ENCODE data around the gene ZSCAN26. TPM values are rescaled to one million over a fixed set of nuclear protein-coding genes. Genes with fewer than 3 reads are reported as not detected.
"Not testable (repeated sequence)": the region's sequence is repeated elsewhere in the genome, so short reads cannot be mapped to it uniquely, and the experiment has no call there.

ZSCAN26 gene
- total RNA-seq, 1 donor from 2014 or later = 12.8 TPM

DNA sequence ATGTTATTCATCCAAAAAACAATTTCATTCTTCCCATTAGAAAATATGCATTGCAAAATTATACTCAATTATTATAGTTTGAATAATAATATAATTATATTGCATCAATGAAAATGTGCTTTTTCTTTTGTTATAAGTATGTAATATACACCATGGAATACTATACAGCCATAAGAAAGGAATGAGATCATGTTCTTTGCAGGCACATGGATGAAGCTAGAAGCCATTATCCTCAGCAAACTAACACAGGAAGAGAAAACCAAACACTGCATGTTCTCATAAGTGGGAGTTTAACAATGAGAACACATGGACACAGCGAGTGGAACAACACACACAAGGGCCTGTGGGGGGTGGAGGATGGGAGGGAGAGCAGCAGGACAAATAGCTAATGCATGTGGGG, 9.9 kb upstream of the ZSCAN26 start:
- no peak for DNase-seq

GRCh38 chr6:28258877-28259777, 7.8 kb upstream of the ZSCAN26 start, which contains the start of gene NKAPL:
Gene NKAPL, plus strand, starts transcription at chr6:28259297. Its CDS starts 75 bp downstream, at chr6:28259372.
- DNase-seq = peak; percentile 78

DNA sequence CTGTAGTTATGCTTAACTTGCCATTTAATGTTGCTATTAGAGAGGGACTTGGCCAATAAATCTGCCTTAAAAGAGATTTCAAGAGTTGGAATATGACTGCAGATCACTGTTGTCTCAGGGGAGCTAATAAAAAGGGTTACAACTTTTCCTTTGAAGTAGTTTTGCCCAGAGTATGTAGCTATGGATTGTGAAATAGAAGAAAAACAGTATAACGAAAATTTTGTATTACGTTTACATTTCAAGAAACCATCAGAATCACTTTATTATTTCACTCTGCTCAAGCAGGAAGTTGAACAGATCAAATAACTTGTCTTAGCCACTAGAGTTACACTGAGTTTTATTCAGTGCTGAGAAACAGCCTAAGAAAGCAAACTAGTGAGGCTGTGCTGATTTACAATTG, 3.0 kb upstream of the ZSCAN26 start:
- no peak for DNase-seq

- DNase-seq = no peak
Observed at GRCh38 chr6:28264834-28265401, 2.0 kb upstream of the ZSCAN26 start.

DNA sequence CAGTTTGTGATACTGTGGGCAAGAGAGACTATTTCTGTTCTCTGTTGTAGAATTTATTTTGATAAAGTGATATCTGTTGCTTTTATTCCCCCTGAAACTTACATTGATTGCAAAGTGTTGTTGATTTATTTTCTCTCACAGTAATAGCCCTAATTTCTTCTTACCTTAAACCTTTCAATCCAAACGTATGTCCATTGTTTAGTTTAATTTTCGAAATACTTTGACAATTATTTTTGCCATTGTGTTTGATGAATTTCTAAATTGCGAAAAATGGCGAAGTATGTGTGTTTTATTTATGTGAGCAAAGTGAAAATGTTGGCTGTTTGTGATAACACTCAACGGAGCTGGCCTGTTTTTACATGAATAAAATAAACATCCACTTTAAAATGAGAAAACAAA, 381 bp upstream of the ZSCAN26 start:
- no peak for DNase-seq

- no peak for DNase-seq
Observed at GRCh38 chr6:28267695-28268059, 734 bp downstream of the ZSCAN26 start.

- DNase-seq = peak; percentile 84
Observed at GRCh38 chr6:28269492-28269891, 2.5 kb downstream of the ZSCAN26 start.

DNA sequence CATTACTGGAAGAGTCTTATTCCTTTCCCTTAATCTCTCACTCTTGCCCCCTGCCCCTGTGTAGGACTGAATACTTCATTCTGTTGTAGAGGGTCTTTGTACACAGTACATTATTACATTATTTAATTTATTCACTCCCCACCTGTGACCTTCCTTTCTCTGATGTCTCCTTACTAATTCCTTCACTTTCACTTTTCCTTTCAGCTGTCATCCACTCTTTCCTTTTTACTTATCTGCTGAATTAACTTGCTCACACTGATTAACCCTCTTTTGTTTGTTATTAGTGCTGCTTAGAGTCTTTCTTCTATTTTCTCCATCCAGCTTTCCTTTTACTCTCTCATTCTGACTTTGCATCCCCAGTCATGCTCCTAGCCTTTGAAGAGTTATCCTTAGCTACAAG, 7.9 kb downstream of the ZSCAN26 start:
- DNase-seq = no peak

- DNase-seq = no peak
Observed at GRCh38 chr6:28277746-28278145, 10.8 kb downstream of the ZSCAN26 start.

GRCh38 chr6:28280595-28281287, 13.8 kb downstream of the ZSCAN26 start:
- DNase-seq = peak; percentile 4

DNA sequence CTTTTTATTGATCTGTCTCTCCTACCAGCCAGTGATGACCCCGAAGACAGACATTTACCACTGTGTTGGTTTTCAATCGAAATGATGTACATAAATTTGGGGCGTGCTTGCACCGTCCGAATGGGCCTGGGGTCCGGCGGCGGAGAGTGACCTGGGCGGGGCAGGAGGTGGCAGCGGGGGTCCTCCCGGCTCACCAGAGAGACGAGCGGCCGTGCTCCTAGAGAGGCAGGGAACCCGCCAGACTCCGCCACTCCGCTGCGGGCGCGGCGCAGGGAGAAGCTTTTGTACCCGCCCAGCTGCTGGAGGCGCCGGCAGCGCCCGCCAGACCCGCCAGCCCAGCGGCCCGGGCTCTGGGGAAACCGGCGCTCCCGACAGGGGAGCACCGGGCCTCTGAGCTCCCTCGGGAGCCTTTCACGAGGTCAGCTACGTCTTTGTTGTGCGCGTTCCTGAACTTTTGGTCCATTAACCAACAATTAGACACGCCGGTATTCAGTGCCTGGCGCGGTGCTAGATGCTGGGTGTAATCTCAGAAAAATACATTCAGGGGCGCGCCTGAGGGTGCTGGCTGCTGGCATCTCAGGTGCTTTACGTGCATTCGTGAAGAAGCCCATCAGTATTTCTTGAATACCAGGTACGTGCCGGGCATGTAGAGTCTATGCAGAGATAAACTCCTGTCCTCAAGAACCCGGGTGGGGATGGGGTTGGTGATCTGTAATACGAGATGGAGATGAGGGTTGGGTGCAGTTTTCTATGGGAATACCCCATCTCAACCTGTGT, 14.5 kb downstream of the ZSCAN26 start, which contains the start of gene PGBD1:
Gene PGBD1, plus strand, starts transcription at position 285 of the 777 bp plus-strand sequence. CDS start 2,242 bp downstream, outside the sequence.
- DNase-seq = peak; percentile 86

DNA sequence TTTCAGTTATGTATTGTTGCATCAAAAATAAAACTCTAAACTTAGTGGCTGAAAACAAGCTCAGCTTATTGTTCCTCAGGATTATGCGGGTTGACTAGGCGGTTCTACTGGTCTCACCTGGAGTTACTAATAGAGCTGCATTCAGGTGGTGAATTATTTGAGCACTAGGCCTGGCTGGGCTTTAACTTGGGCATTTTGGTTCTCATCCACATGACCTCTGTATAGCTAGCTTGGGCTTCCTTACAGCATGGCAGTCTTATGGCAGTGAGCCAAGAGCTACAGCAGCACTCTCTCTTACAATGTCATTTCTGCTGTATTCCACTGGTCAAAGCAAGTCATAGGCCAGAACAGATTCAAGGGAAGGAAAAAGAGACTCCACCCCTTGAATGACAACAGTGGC, 16.0 kb downstream of the ZSCAN26 start:
- DNase-seq = peak; percentile 11

GRCh38 chr6:28291573-28291972, 24.6 kb downstream of the ZSCAN26 start:
- no peak for DNase-seq

- no peak for DNase-seq
Observed at GRCh38 chr6:28295326-28295725, 28.4 kb downstream of the ZSCAN26 start.

DNA sequence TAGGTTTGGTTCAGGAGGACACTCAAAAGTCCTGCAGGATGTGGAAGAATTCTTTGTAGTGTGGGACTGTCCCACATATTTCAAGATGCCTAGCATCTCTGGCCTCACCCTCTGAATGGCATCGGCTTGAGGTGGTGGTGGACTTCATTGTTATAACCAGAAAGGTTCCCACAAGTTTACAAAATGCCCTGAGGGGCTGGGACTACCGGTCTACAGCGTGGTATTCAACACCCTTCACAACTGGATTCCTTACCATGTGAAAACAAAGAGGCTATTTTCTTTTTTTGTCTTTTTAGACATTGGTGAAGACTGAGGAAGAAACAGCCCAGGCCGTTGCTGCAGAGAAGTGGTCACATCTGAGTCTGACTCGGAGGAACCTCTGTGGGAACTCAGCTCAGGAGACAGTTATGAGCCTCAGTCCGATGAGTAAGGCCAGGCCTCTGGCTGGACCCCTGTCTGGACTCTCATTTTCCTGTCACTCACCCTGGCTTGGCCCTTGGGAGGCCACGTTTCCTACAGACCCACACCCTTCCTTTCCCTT, 29.6 kb downstream of the ZSCAN26 start:
- DNase-seq = no peak

DNA sequence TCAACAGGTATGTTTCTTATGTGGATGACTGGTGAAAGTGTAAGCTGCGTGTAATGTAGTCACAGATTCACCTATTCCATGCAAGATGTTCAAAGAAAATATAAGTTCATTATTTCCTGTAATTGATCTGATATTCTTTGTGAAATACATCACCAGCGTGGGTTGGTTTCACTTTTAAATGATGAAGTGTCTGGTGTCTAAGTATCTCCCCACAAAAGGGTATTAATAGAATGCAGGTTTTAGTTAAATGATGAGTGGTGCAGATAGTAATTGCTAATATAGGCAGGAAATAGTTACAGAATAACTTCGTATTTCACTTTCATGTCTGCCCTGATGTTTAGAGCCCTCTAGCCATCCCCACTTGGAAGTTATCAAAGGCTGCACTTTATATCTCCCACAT, 36.6 kb downstream of the ZSCAN26 start:
- no peak for DNase-seq

DNA sequence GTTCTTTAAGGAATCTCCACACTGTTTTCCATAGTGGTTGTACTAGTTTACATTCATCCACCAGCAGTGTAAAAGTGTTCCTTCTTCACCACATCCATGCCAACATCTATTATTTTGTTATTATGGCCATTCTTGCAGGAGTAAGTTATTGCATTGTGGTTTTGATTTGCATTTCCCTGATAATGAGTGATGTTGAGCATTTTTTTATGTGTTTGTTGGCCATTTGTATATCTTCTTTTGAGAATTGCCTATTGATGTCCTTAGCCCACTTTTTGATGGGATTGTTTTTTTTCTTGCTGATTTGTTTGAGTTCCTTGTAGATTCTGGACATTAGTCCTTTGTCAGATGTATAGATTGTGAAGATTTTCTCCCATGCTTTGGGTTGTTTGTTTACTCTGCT, 39.4 kb downstream of the ZSCAN26 start:
- DNase-seq = not testable (repeated sequence)

DNA sequence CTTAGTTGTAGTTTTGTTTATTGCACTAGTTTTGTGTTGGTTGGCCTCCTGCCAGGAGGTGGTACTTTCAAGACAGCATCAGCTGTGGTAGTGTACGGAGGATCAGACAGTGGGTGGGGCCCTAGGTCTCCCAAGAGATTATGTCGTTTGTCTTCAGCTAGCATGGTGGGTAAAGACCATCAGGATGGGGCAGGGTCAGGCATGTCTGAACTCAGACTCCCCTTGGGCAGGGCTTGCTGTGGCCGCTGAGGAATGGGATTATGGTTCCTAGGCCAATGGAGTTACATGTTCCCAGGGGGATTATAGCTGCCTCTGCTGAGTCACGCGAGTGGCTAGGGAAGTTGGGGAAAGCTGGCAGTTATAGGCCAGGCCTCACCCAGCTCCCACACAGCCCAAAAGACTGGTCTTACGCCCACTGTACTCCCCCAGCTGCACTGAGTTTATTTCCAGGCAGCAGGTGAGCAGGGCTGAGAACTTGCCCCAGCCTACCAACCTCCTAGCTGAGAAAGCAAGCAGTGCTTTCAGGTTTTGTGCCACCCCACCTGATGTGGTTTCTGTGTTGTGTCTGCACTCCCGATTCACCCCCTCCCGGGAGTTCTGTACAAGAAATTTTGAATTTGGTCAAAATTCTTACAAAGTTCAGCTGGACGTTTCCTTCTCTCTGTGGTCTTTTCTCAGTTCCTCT, 44.3 kb downstream of the ZSCAN26 start:
- no peak for DNase-seq

GRCh38 chr6:28312939-28313338, 46.0 kb downstream of the ZSCAN26 start:
- DNase-seq = no peak

DNA sequence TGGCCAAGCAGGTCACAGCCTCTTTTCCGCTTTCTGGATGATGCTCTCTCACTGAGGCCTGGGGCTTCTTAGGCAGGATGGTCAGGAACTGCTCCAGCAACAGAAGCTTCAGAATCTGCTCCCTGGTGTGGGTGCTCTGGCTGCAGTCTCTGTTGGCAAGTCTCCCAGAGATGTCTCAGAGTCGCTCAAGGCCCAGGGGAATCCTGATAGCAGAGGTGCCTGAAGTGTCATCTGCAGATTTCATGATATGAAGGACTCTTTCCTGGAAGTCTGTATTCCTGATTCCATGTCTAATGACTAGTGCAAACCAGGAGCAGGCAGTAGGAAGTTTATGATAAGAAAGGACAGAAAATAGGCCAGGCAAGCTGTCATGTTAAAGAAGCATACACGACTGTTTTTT, 48.7 kb downstream of the ZSCAN26 start:
- no peak for DNase-seq

DNA sequence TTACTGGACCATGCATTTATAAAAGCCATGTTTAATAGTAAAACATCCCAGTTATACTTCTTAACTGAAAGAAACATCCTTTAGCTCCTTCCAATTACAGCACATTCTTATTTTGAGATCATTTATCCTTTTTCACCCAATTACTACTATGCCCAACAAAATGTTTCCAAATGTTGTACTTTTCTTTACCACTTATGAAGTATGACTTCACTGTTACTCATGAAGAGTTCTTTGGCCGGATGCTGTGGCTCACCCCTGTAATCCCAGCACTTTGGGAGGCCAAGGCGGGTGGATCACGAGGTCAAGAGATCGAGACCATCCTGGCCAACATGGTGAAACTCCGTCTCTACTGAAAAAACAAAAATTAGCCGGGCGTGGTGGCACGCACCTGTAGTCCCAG, 50.9 kb downstream of the ZSCAN26 start:
- DNase-seq = not testable (repeated sequence)

DNA sequence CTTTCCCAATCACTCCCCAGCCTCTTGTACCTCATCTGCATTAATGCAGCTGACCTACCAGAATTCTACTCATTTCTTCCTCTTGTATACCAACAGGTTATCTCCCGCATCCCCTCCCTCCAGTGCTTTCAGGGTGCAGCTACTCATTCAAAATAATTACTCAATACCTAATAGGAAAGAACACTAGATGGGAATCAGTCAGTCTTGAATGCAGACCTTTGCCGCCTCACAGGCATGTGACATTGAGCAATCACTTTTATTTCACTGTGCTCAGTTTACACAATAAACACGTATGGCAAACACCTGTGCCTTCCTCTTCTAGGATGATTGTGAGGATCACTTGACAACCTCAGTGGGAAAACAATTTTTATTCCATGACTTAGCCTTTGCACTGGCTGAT, 55.7 kb downstream of the ZSCAN26 start:
- DNase-seq = no peak
